ENCODE results near the gene TMEM63A.
"Not testable (repeated sequence)": the region's sequence is repeated elsewhere in the genome, so short reads cannot be mapped to it uniquely, and the experiment has no call there.

Gene TMEM63A

DNA sequence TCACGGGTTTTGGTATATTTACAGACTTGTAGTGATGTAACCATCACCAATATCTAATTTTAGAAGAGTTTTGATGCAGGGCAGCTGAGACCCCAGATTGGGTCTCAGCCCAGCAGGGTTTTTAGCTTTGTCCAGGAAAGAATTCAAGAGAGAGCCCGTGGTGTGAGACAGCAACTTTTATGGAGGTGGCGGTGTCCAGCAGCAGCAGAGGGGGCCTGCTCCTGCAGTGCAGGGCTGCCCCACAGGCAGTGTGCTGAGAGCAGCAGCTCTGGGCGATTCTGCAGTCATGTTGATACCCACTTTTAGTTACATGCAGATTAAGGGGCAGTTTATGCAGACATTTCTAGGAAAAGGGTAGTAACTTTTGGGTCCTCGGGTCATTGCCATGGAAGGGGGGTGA is 74.0 kb downstream of the TMEM63A start:
- TF ChIP-seq, protein P1, sequence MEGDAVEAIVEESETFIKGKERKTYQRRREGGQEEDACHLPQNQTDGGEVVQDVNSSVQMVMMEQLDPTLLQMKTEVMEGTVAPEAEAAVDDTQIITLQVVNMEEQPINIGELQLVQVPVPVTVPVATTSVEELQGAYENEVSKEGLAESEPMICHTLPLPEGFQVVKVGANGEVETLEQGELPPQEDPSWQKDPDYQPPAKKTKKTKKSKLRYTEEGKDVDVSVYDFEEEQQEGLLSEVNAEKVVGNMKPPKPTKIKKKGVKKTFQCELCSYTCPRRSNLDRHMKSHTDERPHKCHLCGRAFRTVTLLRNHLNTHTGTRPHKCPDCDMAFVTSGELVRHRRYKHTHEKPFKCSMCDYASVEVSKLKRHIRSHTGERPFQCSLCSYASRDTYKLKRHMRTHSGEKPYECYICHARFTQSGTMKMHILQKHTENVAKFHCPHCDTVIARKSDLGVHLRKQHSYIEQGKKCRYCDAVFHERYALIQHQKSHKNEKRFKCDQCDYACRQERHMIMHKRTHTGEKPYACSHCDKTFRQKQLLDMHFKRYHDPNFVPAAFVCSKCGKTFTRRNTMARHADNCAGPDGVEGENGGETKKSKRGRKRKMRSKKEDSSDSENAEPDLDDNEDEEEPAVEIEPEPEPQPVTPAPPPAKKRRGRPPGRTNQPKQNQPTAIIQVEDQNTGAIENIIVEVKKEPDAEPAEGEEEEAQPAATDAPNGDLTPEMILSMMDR (IDR thresholded peaks at IDR 0.05; ENCODE audit: low read depth, low read length): no peak
- DNase-seq (ENCODE audit: extremely low read depth, low read depth): no peak

DNA sequence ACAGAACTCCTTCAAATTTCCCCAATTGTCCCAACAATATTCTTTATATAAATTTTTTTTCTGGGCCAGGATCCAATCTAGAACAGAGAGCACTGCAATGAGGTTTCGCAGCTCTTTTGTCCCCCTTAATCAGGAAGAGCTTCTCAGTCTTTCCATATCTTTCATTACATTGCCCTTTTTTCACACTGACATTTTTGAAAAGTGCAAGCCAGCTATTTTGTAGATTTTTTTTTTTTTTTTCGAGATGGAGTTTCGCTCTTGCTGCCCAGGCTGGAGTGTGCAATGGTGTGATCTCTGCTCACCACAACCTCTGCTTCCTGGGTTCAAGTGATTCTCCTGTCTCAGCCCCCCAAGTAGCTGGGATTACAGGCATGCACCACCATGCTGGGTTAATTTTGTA is 75.4 kb downstream of the TMEM63A start:
- not testable (repeated sequence) for DNase-seq (ENCODE audit: extremely low read depth, low read depth)

DNA sequence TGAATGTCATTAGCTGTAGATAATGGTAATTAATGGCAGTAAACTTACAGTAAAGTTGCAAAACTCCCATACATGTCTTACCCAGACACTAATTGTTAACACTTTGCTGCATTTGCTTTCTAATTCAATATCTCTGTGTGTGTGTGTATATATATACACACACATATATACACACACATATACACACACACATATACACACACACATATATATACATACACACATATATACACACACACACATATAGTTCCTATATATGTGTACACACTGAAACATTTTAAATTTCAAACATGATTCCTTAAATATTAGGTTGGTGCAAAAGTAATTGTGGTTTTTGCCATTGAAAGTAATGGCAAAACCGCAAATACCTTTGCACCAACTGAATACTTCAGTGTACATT is 75.9 kb downstream of the TMEM63A start:
- no peak for DNase-seq (ENCODE audit: extremely low read depth, low read depth)
- TF ChIP-seq, protein P1 (IDR thresholded peaks at IDR 0.05; ENCODE audit: low read depth, low read length): no peak

DNA sequence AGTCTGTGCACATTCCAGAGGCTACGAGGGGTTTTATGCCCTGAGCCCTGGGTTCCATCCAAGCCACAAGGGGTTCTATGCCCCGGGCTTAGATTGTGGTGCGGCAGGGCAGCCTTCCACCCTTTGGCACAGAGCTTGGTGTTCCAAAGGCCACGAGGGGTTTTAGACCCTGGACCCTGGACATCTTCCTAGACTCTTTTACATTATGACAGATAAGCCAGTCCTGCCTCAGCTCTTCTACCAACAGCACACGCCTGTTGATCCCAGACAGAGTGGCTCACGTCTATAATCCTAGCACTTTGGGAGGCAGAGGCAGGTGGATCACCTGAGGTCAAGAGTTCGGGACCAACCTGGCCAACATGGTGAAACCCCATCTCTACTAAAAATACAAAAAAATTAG is 81.0 kb downstream of the TMEM63A start:
- DNase-seq (ENCODE audit: extremely low read depth, low read depth): not testable (repeated sequence)

DNA sequence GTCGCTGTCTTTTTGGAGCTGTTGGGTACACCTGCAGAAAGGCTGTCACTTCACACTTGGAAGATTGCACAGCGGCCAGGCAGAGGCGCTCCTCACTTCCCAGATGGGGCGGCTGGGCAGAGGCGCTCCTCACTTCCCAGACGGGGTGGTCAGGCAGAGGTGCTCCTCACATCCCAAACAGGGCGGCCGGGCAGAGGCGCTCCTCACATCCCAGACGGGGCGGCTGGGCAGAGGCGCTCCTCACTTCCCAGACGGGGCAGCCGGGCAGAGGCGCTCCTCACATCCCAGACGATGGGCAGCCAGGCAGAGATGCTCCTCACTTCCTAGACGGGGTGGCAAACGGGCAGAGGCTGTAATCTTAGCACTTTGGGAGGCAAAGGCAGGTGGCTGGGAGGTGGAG is 86.1 kb downstream of the TMEM63A start:
- not testable (repeated sequence) for DNase-seq (ENCODE audit: extremely low read depth, low read depth)
